NB4 (cell line): ENCODE data around the gene SRGAP2.
"Not testable (repeated sequence)": the region's sequence is repeated elsewhere in the genome, so short reads cannot be mapped to it uniquely, and the experiment has no call there.

Source experiments
- CTCF ChIP-seq: IDR thresholded peaks from one replicate; pipeline ENCODE4 v1.5.1; 2012; ENCODE audit warnings: low read depth, low read length
- MAX ChIP-seq: IDR thresholded peaks from 2 replicates; pipeline ENCODE4 v1.6.1; 2011; ENCODE audit warnings: low read depth, low read length
- POLR2A ChIP-seq: IDR thresholded peaks from 2 replicates; pipeline ENCODE4 v1.6.1; 2011; ENCODE audit warnings: mild to moderate bottlenecking; ENCODE audit not compliant: insufficient read length; ENCODE audit errors: extremely low read depth

GRCh38 chr1:206167350-206168029 is 35.9 kb upstream of the SRGAP2 start:
- not testable (repeated sequence) for TF ChIP-seq CTCF, MAX, POLR2A
